Measurements from ENCODE around the gene CLMN.

DNA sequence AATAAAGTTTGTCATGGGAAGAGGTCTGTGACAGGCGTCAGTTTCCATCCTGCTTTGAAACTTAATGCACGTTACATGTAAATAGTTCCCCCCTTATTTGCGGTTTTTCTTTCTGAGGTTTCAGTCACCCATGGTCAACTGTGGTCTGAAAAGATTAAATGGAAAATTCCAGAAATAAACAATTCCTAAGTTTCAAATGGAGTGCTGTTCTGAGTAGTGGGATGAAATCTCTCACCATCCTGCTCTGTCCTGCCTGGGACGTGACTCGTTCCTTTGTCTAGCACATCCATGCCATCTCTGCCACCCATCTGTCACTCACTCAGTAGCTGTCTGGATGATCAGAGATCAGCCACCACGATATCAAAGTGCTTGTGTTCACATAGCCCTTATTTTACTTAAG is 111.1 kb downstream of the CLMN start:
- TF ChIP-seq, protein P1, sequence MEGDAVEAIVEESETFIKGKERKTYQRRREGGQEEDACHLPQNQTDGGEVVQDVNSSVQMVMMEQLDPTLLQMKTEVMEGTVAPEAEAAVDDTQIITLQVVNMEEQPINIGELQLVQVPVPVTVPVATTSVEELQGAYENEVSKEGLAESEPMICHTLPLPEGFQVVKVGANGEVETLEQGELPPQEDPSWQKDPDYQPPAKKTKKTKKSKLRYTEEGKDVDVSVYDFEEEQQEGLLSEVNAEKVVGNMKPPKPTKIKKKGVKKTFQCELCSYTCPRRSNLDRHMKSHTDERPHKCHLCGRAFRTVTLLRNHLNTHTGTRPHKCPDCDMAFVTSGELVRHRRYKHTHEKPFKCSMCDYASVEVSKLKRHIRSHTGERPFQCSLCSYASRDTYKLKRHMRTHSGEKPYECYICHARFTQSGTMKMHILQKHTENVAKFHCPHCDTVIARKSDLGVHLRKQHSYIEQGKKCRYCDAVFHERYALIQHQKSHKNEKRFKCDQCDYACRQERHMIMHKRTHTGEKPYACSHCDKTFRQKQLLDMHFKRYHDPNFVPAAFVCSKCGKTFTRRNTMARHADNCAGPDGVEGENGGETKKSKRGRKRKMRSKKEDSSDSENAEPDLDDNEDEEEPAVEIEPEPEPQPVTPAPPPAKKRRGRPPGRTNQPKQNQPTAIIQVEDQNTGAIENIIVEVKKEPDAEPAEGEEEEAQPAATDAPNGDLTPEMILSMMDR (IDR thresholded peaks at IDR 0.05), result no peak
- no peak for TF ChIP-seq EZH2 (IDR thresholded peaks at IDR 0.05; ENCODE audit: borderline replicate concordance, insufficient read depth, low read depth, low read length, poor library complexity, severe bottlenecking)
